IPS-15b (cell line): ENCODE data around the gene SEPTIN1.

ENCODE experiments used
- H3K27me3 ChIP-seq: one replicate; pipeline ENCODE4 v1.6.1; 2013; ENCODE audit warnings: low read length; ENCODE audit not compliant: control insufficient read depth, insufficient read depth
- H3K36me3 ChIP-seq: one replicate; pipeline ENCODE4 v1.6.1; 2013; ENCODE audit warnings: low read length; ENCODE audit not compliant: control insufficient read depth, insufficient read depth
- H3K4me1 ChIP-seq: one replicate; pipeline ENCODE4 v1.6.1; 2013; ENCODE audit warnings: mild to moderate bottlenecking, low read length; ENCODE audit not compliant: control insufficient read depth, insufficient read depth
- H3K4me3 ChIP-seq: one replicate; pipeline ENCODE4 v1.5.1; 2013; ENCODE audit warnings: low read depth, low read length
- H3K9ac ChIP-seq: one replicate; pipeline ENCODE4 v1.6.1; 2013; ENCODE audit warnings: low read depth, mild to moderate bottlenecking, low read length
- H3K9me3 ChIP-seq: one replicate; pipeline ENCODE4 v1.6.1; 2013; ENCODE audit warnings: mild to moderate bottlenecking, low read length; ENCODE audit not compliant: control insufficient read depth, insufficient read depth

Gene SEPTIN1

DNA sequence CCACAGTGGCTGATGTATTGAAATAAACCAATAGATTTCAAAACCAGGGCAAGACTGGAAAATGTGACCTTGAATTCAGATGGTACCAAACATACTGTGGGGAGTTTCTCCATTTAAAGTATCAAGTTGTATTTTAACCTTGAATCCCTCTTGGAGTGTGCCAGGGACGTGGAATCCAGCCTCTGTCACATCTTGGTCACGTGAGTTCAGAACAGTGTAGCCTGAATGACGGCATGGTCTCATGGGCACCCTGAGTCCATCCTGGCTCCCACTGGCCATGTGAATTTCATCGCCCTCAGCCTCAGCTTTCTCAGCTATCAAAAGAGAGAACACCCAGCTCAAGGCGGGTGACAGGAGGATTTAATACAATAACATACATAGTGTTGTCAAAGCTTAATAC lies 31.8 kb upstream of the SEPTIN1 start:
- no peak overlapping the region for H3K9ac ChIP-seq
- peaks cover 5% of the 10 kb centered on the region for H3K4me1 ChIP-seq
- H3K4me3 ChIP-seq, result no peak overlapping the region
- no peaks in the 10 kb centered on the region for H3K36me3 ChIP-seq
- H3K9me3 ChIP-seq, result no peaks in the 10 kb centered on the region
- H3K27me3 ChIP-seq, result no peaks in the 10 kb centered on the region

DNA sequence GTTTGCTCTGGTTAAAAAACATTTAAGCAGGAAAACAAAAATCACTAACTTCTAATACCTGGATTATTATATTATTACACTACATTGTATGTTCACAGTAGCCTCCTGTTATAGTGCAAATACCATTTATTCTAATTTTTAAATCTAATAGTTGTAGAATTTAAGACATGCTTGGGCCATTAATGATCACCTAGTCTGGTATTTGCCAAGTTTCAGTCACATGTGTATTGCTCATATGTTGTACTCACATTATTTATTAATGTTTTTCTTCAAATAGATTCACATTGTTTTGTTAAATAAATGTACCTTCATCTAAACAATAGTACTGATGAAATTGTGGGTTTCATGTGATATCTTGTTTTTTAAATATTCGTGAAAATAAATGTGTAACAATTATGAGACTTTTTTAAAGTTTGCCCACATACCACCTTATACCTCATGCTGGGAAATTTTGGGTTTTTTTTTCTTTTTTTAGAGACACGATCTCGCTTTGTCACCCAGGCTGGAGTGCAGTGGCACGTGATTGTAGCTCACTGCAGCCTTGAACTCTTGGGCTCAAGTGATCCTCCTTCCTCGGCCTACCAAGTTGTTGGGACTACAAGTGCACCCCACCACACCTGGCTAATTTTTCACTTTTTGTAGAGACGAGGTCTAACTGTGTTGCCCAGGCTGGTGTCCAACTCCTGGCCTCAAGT lies 30.9 kb upstream of the SEPTIN1 start:
- Histone ChIP-seq H3K27me3 (no peaks in the 10 kb centered on the region), H3K4me1 (peaks cover 4% of the 10 kb centered on the region), H3K4me3 (no peak overlapping the region), H3K9ac (no peak overlapping the region), H3K9me3 (no peaks in the 10 kb centered on the region), H3K36me3 (no peaks in the 10 kb centered on the region)

DNA sequence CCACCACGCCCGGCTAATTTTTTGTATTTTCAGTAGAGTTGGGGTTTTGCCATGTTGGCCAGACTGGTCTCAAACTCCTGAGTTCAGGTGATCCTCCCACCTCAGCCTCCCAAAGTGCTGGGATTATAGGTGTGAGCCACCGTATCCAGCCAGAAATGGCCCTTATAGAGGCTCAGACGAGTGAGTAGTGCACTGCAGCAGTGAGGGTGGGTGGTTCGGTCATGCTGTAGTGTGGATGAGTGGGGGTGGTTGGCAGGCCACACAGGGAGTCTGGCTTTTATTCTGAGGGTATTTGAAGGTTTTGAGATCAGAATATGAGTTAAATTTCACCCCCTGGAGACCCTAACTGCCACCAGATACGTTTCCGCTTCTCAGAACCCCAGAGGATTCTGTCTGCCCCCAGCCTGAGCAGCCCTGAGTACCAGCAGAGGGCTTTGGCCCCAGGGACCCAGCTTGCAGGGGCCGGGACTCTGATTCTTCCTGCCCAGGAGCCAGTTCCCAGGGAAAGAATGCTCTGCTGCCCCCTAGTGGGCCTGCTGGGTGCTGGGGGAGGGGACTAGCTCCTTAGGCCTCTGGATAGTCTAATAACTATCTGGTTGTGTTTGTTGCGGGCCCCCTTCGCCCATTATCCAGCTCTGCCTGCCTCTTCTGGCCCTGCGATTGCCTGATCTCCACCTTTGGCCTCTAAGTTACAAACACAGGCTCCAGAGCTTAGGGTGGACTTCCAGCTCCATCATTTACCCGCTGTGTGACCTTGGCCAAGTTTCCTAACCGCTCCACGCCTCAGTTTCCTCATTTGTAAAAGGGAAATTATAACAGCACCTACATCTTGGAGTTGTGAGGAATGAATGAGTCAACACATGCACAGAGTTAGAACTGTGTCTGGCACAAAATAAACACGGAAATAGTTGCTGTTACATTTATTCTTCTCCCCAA lies 27.0 kb upstream of the SEPTIN1 start:
- no peaks in the 10 kb centered on the region for H3K36me3 ChIP-seq
- no peak overlapping the region for H3K9ac ChIP-seq
- no peaks in the 10 kb centered on the region for H3K9me3 ChIP-seq
- no peaks in the 10 kb centered on the region for H3K27me3 ChIP-seq
- H3K4me3 ChIP-seq, result no peak overlapping the region
- H3K4me1 ChIP-seq, result peaks cover 5% of the 10 kb centered on the region

DNA sequence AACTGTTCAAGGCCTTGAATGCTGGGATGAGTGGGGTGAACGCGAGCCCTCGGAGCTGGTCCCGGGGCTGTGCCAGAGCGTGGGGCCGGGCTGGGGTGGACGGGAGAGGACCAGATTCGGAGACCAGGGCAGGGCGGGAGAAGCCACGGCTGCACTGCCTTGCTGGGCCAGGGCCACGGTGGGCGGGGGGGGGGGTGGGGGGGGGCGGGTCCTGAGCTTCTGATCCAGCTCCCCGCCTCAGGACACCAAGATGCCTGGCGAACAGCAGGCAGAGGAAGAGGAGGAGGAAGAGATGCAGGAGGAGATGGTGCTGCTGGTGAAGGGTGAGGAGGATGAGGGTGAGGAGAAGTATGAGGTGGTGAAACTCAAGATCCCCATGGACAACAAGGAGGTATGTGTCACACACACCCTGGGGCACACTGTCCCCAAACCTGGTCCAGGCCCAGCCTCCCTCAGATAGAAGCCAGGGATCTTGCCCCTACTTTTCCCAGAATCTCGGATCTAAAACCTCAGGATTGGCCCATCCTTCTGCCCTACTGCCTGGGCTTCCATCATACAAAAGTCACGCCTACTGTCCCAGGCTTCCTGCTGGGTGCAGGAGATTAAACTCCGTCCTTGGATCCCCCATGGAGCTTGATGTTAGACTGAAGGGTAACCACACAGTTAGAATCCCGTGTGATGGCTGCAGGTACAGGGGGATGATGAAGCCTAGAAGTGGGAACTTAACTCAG lies 25.6 kb upstream of the SEPTIN1 start:
- Histone ChIP-seq H3K4me1 (peaks cover 5% of the 10 kb centered on the region), H3K9ac (peak overlapping the region; percentile 76), H3K9me3 (no peaks in the 10 kb centered on the region), H3K27me3 (no peaks in the 10 kb centered on the region), H3K36me3 (no peaks in the 10 kb centered on the region), H3K4me3 (peak overlapping the region; percentile 77)

DNA sequence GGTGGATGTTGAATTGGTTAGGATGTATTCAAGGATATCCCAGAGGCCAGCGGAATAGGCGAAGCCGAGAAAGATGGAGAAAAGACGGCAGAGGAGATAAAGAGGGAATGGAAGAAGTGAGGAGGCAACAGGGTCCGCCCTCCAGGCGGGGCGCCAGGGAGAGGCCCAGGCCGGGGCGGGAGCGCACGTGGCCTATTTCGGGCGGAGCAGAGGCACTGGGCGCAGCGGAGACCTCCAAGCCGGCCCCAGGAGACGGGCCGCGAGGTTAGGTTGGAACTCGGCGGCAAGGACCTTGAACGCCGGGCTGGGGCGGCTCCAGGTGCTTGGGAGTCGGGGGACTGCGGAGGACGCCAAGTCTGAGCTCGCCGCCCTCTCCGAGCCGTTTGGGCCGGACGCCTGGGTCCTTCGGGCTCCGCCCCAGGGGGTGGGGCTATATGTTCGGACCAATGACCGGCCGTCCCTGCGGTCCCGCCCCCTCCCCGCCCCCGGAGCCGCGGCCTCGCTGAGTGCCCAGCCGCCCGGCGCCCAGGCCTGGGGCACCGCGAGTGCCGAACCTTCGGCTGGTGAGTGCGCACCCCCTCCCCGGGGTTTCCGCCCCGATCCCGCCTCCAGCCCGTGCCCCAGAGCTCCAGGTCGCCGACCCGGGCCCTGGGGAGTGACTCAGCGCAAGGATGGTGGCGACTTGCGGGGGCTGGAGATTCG lies 24.9 kb upstream of the SEPTIN1 start, which contains the start of gene ZNF771:
ZNF771 (plus strand) TSS at position 505 of the 702 bp plus-strand sequence. CDS start 448 bp downstream, outside the sequence.
- H3K27me3 ChIP-seq, result no peaks in the 10 kb centered on the region
- H3K36me3 ChIP-seq, result no peaks in the 10 kb centered on the region
- peak within 1 kb of the TSS; percentile 76 for H3K9ac ChIP-seq
- H3K4me1 ChIP-seq, result peaks cover 5% of the 10 kb centered on the region
- H3K4me3 ChIP-seq, result peak within 1 kb of the TSS; percentile 78
- H3K9me3 ChIP-seq, result no peaks in the 10 kb centered on the region

DNA sequence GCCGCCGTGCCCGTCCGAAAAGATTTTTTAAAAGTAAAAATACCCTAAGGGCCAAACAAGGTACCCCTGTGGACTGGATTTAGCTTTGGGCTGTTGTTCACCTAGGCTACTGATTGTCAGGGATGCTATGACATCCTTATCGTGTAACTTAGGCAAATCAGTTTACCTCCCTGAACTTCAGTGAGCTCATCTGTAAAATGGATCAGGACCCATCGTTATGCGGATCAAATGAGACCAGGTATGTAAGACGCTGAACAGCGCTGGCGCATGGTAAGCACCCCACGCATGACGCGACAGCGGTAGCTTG lies 24.4 kb upstream of the SEPTIN1 start:
- peak overlapping the region; percentile 62 for H3K9ac ChIP-seq
- peak overlapping the region; percentile 78 for H3K4me3 ChIP-seq
- no peaks in the 10 kb centered on the region for H3K27me3 ChIP-seq
- peaks cover 5% of the 10 kb centered on the region for H3K4me1 ChIP-seq
- no peaks in the 10 kb centered on the region for H3K36me3 ChIP-seq
- no peaks in the 10 kb centered on the region for H3K9me3 ChIP-seq

DNA sequence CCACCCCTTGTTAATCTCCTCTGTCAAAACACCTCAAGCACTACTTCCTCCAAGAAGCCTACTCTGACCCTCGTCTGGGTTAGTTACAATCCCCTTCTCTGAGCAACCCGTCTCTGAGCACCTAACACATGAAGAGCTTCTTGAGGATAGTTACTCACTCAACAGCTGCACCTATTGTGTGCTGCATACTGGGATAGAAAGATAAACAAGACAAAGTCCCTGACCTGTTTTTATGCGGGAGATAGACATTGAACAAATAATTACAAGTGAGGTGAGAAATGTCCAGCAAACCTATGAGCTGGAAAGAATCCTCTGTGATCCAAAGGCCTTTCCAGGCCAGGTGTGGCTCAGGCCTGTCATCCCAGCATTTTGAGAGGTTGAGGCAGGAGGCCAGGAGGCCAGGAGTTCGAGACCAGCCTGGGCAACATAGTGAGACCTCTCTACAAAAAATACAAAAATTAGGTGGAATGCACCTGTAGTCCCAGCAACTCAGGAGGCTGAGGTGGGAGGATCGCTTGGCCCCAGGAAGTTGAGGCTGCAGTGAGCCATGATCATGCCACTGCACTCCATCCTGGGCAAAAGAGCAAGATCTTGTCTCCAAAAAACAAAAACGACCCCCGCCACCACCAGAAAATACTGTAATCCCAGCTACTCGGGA lies 19.5 kb upstream of the SEPTIN1 start:
- no peaks in the 10 kb centered on the region for H3K27me3 ChIP-seq
- peaks cover 13% of the 10 kb centered on the region for H3K36me3 ChIP-seq
- H3K4me1 ChIP-seq, result peaks cover 5% of the 10 kb centered on the region
- no peak overlapping the region for H3K4me3 ChIP-seq
- H3K9me3 ChIP-seq, result no peaks in the 10 kb centered on the region
- no peak overlapping the region for H3K9ac ChIP-seq

DNA sequence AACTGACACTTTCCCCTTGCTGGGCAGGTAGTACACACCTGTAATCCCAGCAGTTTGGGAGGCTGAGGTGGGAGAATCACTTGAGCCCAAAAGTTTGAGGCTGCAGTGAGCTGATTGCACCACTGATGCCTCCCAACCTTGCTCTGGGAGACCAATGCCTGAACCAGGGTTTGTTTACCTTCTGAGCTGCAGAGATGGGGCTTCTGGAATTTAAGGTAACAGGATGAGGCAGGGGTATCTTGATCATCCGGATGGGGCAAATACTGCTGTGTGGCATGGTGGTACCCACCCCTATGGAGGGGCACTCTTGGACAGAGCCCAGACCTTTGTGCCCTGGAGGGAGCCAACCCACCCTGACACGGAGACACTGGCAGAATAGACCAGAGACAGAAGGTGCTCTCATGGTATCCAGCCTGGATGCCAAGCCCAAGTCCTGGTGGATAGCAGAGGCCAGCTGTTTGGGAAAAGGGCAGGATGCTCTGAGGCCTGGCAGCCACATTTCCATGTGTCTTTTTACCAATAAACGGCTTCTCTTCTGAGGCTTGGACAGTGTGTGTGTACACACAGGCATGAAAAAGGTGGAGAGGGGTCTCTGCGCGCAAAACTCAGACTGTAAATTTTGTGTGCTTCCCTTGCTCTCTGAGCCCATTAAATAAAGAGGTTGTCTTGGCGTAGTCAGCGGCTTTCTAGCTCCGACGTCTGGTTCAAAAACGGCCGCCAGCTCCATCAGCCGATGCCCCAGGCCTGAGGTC lies 17.2 kb upstream of the SEPTIN1 start:
- H3K9ac ChIP-seq, result peak overlapping the region; percentile 77
- peaks cover 5% of the 10 kb centered on the region for H3K4me1 ChIP-seq
- H3K9me3 ChIP-seq, result no peaks in the 10 kb centered on the region
- no peaks in the 10 kb centered on the region for H3K27me3 ChIP-seq
- H3K36me3 ChIP-seq, result peaks cover 13% of the 10 kb centered on the region
- peak overlapping the region; percentile 62 for H3K4me3 ChIP-seq

DNA sequence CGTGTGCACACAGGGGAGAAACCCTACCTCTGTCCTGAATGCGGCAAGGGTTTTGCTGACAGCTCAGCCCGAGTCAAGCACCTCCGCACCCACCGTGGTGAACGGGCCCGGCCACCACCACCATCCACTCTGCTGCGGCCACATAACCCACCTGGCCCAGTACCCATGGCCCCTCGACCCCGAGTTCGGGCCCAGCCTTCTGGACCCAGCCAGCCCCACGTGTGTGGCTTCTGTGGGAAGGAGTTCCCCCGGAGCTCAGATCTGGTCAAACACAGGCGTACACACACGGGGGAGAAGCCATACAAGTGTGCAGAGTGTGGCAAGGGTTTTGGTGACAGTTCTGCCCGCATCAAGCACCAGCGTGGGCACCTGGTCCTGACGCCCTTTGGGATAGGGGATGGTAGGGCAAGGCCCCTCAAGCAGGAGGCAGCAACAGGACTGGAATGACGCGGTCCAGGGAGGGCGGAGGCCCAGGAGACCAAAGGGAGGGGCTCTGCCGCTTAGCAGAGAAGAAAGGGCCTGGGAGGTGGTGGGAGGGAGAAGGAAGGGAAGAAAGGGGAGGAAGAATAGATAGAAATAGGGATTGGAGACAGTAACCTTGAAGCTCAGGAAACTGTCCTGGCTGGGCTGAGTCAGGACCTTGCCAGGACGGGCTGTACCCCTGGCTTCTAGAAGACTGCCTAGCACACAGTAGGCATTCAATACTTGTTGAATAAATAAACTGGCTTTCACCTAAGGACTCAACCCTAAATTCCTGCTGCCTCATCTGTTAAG lies 16.5 kb upstream of the SEPTIN1 start:
- Histone ChIP-seq H3K9me3 (no peaks in the 10 kb centered on the region), H3K27me3 (no peaks in the 10 kb centered on the region), H3K36me3 (peaks cover 13% of the 10 kb centered on the region), H3K4me3 (no peak overlapping the region), H3K4me1 (peaks cover 5% of the 10 kb centered on the region), H3K9ac (no peak overlapping the region)
